Naive thymus-derived CD4-positive, alpha-beta T cell (primary cell): ENCODE results near the gene FAM161B. TPM values are rescaled to one million over a fixed set of nuclear protein-coding genes. Genes with fewer than 3 reads are reported as not detected.

Experiments used
- ATAC-seq: fragments of 150-1000 bp; cut with Tn5 transposase; 2 replicates; pipeline ENCODE4 v1.10.0; 2021; ENCODE audit warnings: mild to moderate bottlenecking, moderate library complexity
- CTCF ChIA-PET: fragments of 350-600 bp; sonication (Branson Sonifier 250); formaldehyde crosslinking; loops from one replicate; lab custom pipeline; 2021; ENCODE audit warnings: antibody characterized with exemption; lab: Charles Lee
- POLR2A ChIA-PET: fragments of 350-600 bp; sonication (Branson Sonifier 250); formaldehyde crosslinking; loops from one replicate; lab custom pipeline; 2021; ENCODE audit warnings: antibody characterized with exemption, inconsistent platforms; lab: Charles Lee
- DNase-seq, 9 donors: peaks; one replicate each; pipeline versions ENCODE4 v3.0.0 to v3.0.0-alpha.2; 2020 to 2022; ENCODE audit warnings: mixed read lengths in 1 of 9
- H3K27ac ChIP-seq: one replicate; pipeline ENCODE4 v1.7.0; 2013; ENCODE audit warnings: mild to moderate bottlenecking, low read depth, low read length, moderate library complexity
- H3K27me3 ChIP-seq, 2 donors: one replicate each; pipeline ENCODE4 v1.7.0; 2013; ENCODE audit warnings: low read length in 2 of 2, mild to moderate bottlenecking in 2 of 2, moderate library complexity in 2 of 2; ENCODE audit not compliant: control insufficient read depth in 2 of 2, insufficient read depth in 2 of 2
- H3K36me3 ChIP-seq, 3 experiments: 1 replicate in 2 of 3; 2 replicates in 1 of 3; pipeline ENCODE4 v1.7.0; 2013; ENCODE audit warnings: low read length in 3 of 3, mild to moderate bottlenecking in 3 of 3, moderate library complexity in 1 of 3; ENCODE audit not compliant: insufficient read depth in 3 of 3, control insufficient read depth in 2 of 3
- H3K4me1 ChIP-seq, 2 donors: one replicate each; pipeline ENCODE4 v1.7.0; 2013; ENCODE audit warnings: low read length in 2 of 2, mild to moderate bottlenecking in 2 of 2, moderate library complexity in 1 of 2; ENCODE audit not compliant: control insufficient read depth in 2 of 2, insufficient read depth in 2 of 2
- H3K4me3 ChIP-seq: 2 replicates; pipeline ENCODE4 v1.7.0; 2013; ENCODE audit warnings: mild to moderate bottlenecking, low read length
- H3K9me3 ChIP-seq, 3 experiments: 1 replicate in 2 of 3; 2 replicates in 1 of 3; pipeline ENCODE4 v1.7.0; 2013; ENCODE audit warnings: low read length in 3 of 3; ENCODE audit not compliant: control insufficient read depth in 2 of 3
- H3K27ac Mint-ChIP-seq, 9 donors: one replicate each; pipeline ENCODE4 v1.8.0; 2020 to 2022; ENCODE audit warnings: mixed read lengths in 9 of 9, mild to moderate bottlenecking in 8 of 9, moderate library complexity in 5 of 9, inconsistent platforms in 2 of 9
- H3K27me3 Mint-ChIP-seq, 5 donors: one replicate each; pipeline ENCODE4 v1.8.0; 2021 to 2022; ENCODE audit warnings: mixed read lengths in 5 of 5, mild to moderate bottlenecking in 1 of 5
- H3K36me3 Mint-ChIP-seq, 5 donors: one replicate each; pipeline ENCODE4 v1.8.0; 2020 to 2022; ENCODE audit warnings: mixed read lengths in 5 of 5, mild to moderate bottlenecking in 3 of 5, inconsistent platforms in 1 of 5
- H3K4me1 Mint-ChIP-seq, 7 donors: one replicate each; pipeline ENCODE4 v1.8.0; 2020 to 2022; ENCODE audit warnings: mixed read lengths in 7 of 7, mild to moderate bottlenecking in 3 of 7, inconsistent platforms in 1 of 7
- H3K4me3 Mint-ChIP-seq, 10 donors: one replicate each; pipeline ENCODE4 v1.8.0; 2020 to 2022; ENCODE audit warnings: mild to moderate bottlenecking in 10 of 10, mixed read lengths in 10 of 10, moderate library complexity in 6 of 10, inconsistent platforms in 2 of 10
- H3K9me3 Mint-ChIP-seq, 11 donors: one replicate each; pipeline ENCODE4 v1.8.0; 2020 to 2022; ENCODE audit warnings: mixed read lengths in 11 of 11, mild to moderate bottlenecking in 4 of 11, inconsistent platforms in 1 of 11, moderate library complexity in 1 of 11
- intact Hi-C, 2 donors: fragments of 100-400 bp; cut with micrococcal nuclease; formaldehyde crosslinking; loops; one replicate each; pipeline ENCODE4 v1.15.1; 2023
- polyA plus RNA-seq, 2 donors: library from polyadenylated mRNA; unstranded; fragments of 300-500 nt; fragmentation: Illumina TruSeq; gene quantifications; one replicate each; pipeline ENCODE4 v1.2.3, GENCODE V29; 2021
- total RNA-seq, 6 experiments: library from RNA in 5 of 6; stranded (reverse) in 5 of 6; gene quantifications; 1 replicate in 5 of 6; 2 replicates in 1 of 6; pipeline ENCODE4 v1.2.3 and lab custom pipeline; 2021 to 2026

Gene FAM161B, protein sequence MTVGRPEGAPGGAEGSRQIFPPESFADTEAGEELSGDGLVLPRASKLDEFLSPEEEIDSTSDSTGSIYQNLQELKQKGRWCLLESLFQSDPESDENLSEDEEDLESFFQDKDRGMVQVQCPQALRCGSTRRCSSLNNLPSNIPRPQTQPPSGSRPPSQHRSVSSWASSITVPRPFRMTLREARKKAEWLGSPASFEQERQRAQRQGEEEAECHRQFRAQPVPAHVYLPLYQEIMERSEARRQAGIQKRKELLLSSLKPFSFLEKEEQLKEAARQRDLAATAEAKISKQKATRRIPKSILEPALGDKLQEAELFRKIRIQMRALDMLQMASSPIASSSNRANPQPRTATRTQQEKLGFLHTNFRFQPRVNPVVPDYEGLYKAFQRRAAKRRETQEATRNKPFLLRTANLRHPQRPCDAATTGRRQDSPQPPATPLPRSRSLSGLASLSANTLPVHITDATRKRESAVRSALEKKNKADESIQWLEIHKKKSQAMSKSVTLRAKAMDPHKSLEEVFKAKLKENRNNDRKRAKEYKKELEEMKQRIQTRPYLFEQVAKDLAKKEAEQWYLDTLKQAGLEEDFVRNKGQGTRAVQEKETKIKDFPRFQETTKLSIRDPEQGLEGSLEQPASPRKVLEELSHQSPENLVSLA
- 1 to 10 TPM; 1.8 to 6.6 (median 3.7) TPM for total RNA-seq
- polyA plus RNA-seq = 1 to 10 TPM; 1.7 to 4.5 TPM
- 11.4 reads per million, percentile 38 among the genes with 10 or more reads in this experiment for total RNA-seq (lab: John Stamatoyannopoulos, UW)

DNA sequence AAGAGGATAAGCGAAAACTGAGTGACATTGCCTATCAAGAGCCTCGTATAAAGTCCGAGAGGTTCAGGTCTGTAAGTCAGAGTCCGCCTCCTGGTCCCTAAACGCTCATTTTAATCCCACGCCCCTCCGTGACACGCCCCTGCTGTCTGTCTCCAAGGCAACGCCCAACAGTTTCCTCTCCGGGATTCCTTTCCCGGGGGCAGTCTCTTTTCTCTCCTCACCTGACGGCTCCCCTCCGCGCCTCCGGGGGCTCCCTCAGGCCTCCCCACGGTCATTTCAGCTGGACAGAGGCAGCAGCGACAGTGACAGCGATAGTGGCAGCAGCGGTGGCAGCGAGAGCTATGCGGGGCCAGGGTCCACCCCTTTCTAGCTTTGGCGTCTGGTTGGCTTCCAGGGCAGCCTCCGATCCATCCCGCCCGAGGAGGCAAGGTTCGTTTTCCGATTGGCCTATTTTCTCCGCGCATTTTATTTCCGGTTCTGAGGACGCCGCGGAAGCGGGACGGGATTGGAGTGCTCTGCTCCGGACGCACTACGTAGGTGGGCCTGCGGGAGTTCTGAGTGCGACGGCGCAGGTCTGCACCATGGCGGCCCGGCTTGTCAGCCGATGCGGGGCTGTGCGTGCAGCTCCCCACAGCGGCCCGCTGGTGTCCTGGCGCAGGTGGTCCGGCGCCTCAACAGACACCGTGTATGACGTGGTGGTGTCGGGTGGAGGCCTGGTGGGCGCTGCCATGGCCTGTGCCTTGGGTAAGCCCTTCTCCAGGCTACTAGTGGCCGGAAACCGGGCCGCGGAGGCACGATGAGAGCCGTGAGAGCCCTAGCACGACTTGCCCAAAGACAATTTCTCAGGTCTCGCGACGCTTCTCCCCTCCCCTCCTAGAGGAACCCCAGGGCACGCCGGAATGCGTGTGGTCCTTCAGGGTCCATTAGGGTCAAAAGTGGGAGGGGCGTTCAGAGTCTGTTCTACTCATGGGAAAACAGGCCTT is at the start of gene FAM161B, which contains the start of gene COQ6:
TSS of gene FAM161B (minus strand) at position 343 of the 983 bp plus-strand sequence. CDS start at position 275, 68 bp downstream.
TSS of gene COQ6 (plus strand) at position 551 of the 983 bp plus-strand sequence. CDS start at position 582, 31 bp downstream.
- Histone ChIP-seq H3K36me3 (peaks cover 0 to 17% (median under 1%) of the 10 kb centered on the region in 3 experiments), H3K27me3 (no peaks in the 10 kb centered on the region), H3K9me3 (no peaks in the 10 kb centered on the region), H3K4me1 (peaks cover 0 to 4% of the 10 kb centered on the region in 2 donors), H3K4me3 (peak within 1 kb of the TSS; percentile 92), H3K27ac (peak within 1 kb of the TSS; percentile 94)
- Mint-ChIP-seq H3K4me3 (peak within 1 kb of the TSS; percentile 96 to 99 (median 98)), H3K27ac (peak within 1 kb of the TSS; percentile 93 to 98 (median 95)), H3K4me1 (peaks cover 5 to 34% (median 27%) of the 10 kb centered on the region in 7 donors), H3K9me3 (peaks cover 0 to 2% (median 0%) of the 10 kb centered on the region in 11 donors), H3K36me3 (peaks cover 0 to 9% (median 5%) of the 10 kb centered on the region in 5 donors), H3K27me3 (no peaks in the 10 kb centered on the region)
- ChIA-PET CTCF (no interaction called here), POLR2A (interaction anchor here (0.6 to 1.3 kb wide), 10 partner anchors 9 to 495 kb away, joined by 3 to 12 read pairs (median 5); partner anchors contain the start of genes BBOF1, ENTPD5 and ZNF410)
- ATAC-seq (peak; percentile 96), DNase-seq (peak; percentile 82 to 97 (median 95))
- intact Hi-C loops = loop anchor here (1.0 to 2.0 kb wide), 11 partner anchors 64 to 543 kb away; partner anchors contain the start of genes ALDH6A1 (in 2 of the 2), BBOF1 (in 2 of the 2), ENTPD5 (in 2 of the 2) and LIN52 (in 2 of the 2)

- H3K36me3 Mint-ChIP-seq = peaks cover 0 to 28% (median 15%) of the 10 kb centered on the region in 5 donors
- DNase-seq (no peak), ATAC-seq (no peak)
- POLR2A ChIA-PET = no interaction called here
- H3K27me3 Mint-ChIP-seq = no peaks in the 10 kb centered on the region
- H3K27ac ChIP-seq = no peak overlapping the region
- no peaks in the 10 kb centered on the region for H3K27me3 ChIP-seq
- intact Hi-C loops = no loop called here
- CTCF ChIA-PET = no interaction called here
- H3K9me3 Mint-ChIP-seq = no peaks in the 10 kb centered on the region
- H3K27ac Mint-ChIP-seq = no peak overlapping the region
- no peak overlapping the region for H3K4me3 ChIP-seq
- H3K4me1 Mint-ChIP-seq = peaks cover 0 to 6% (median 0%) of the 10 kb centered on the region in 7 donors
- H3K4me1 ChIP-seq = no peaks in the 10 kb centered on the region
- no peak overlapping the region for H3K4me3 Mint-ChIP-seq
- no peaks in the 10 kb centered on the region for H3K36me3 ChIP-seq
- no peaks in the 10 kb centered on the region for H3K9me3 ChIP-seq
Measured at GRCh38 chr14:73998726-73999125, 48.8 kb upstream of the FAM161B start.

DNA sequence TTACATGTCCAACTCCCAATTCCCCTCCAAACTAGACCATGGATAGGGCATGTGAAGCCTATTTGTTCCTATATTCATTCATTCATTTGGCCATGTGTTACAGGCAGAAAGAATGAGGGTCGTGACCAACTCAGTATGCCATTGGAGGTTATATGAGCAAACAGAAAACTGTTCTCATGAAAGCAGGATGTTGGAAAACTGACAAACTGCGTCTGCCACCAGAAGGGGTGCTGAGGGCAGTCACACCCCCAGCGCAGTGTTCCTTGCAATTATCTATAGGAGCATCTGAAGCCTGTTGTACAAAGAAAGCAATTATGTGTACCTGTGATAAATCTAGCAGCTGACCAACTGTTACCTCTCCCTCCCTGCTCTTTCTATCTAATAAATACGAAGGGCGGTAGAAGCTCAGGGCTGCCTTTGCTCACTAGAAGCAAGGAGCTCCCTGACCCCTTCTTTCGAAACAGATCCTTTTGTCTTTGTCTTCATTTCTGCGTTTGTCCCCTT is 48.1 kb upstream of the FAM161B start:
- Mint-ChIP-seq H3K9me3 (no peaks in the 10 kb centered on the region), H3K4me1 (peaks cover 0 to 6% (median 0%) of the 10 kb centered on the region in 7 donors), H3K4me3 (no peak overlapping the region), H3K27me3 (no peaks in the 10 kb centered on the region), H3K36me3 (peaks cover 0 to 22% (median 9%) of the 10 kb centered on the region in 5 donors), H3K27ac (no peak overlapping the region)
- ATAC-seq = no peak
- DNase-seq = no peak
- H3K27ac ChIP-seq = no peak overlapping the region
- POLR2A ChIA-PET = no interaction called here
- H3K36me3 ChIP-seq = no peaks in the 10 kb centered on the region
- intact Hi-C loops = no loop called here
- no peaks in the 10 kb centered on the region for H3K27me3 ChIP-seq
- CTCF ChIA-PET = no interaction called here
- H3K4me1 ChIP-seq = no peaks in the 10 kb centered on the region
- H3K9me3 ChIP-seq = no peaks in the 10 kb centered on the region
- no peak overlapping the region for H3K4me3 ChIP-seq

GRCh38 chr14:73997108-73997943 is 47.4 kb upstream of the FAM161B start:
- peaks cover 0 to 6% (median 0%) of the 10 kb centered on the region in 7 donors for H3K4me1 Mint-ChIP-seq
- intact Hi-C loops = no loop called here
- ChIA-PET CTCF (interaction anchor here (0.6 kb wide), 1 partner anchor 181 kb away, joined by 4 read pairs; no protein-coding TSS in a partner anchor), POLR2A (no interaction called here)
- Histone ChIP-seq H3K4me3 (no peak overlapping the region), H3K27ac (no peak overlapping the region), H3K9me3 (no peaks in the 10 kb centered on the region), H3K4me1 (no peaks in the 10 kb centered on the region), H3K36me3 (no peaks in the 10 kb centered on the region), H3K27me3 (no peaks in the 10 kb centered on the region)
- no peaks in the 10 kb centered on the region for H3K27me3 Mint-ChIP-seq
- H3K4me3 Mint-ChIP-seq = no peak overlapping the region
- H3K27ac Mint-ChIP-seq = peak overlapping the region in 1 of 9 donors; percentile 22
- peaks cover 0 to 20% (median 6%) of the 10 kb centered on the region in 5 donors for H3K36me3 Mint-ChIP-seq
- DNase-seq (no peak), ATAC-seq (no peak)
- no peaks in the 10 kb centered on the region for H3K9me3 Mint-ChIP-seq

GRCh38 chr14:73996731-73997107 is 46.8 kb upstream of the FAM161B start:
- H3K36me3 ChIP-seq = no peaks in the 10 kb centered on the region
- no peak overlapping the region for H3K4me3 ChIP-seq
- intact Hi-C loops = no loop called here
- ChIA-PET POLR2A (no interaction called here), CTCF (interaction anchor here (0.6 kb wide), 1 partner anchor 181 kb away, joined by 4 read pairs; no protein-coding TSS in a partner anchor)
- H3K4me3 Mint-ChIP-seq = no peak overlapping the region
- peaks cover 0 to 6% (median 0%) of the 10 kb centered on the region in 7 donors for H3K4me1 Mint-ChIP-seq
- H3K36me3 Mint-ChIP-seq = peaks cover 0 to 24% (median 11%) of the 10 kb centered on the region in 5 donors
- H3K27ac Mint-ChIP-seq = peak overlapping the region in 1 of 9 donors; percentile 22
- ATAC-seq = no peak
- H3K9me3 Mint-ChIP-seq = no peaks in the 10 kb centered on the region
- H3K27me3 Mint-ChIP-seq = no peaks in the 10 kb centered on the region
- no peak for DNase-seq
- no peaks in the 10 kb centered on the region for H3K27me3 ChIP-seq
- no peaks in the 10 kb centered on the region for H3K4me1 ChIP-seq
- H3K27ac ChIP-seq = no peak overlapping the region
- no peaks in the 10 kb centered on the region for H3K9me3 ChIP-seq
